Measurements from ENCODE around the gene ZBTB20. TPM values are rescaled to one million over a fixed set of nuclear protein-coding genes. Genes with fewer than 3 reads are reported as not detected.

Gene ZBTB20
- total RNA-seq, 3 donors from 2014 or later (not counting 1 experiment from before 2014, with no cell fraction given) = 52.7 to 58.3 (median 55.9) TPM

DNA sequence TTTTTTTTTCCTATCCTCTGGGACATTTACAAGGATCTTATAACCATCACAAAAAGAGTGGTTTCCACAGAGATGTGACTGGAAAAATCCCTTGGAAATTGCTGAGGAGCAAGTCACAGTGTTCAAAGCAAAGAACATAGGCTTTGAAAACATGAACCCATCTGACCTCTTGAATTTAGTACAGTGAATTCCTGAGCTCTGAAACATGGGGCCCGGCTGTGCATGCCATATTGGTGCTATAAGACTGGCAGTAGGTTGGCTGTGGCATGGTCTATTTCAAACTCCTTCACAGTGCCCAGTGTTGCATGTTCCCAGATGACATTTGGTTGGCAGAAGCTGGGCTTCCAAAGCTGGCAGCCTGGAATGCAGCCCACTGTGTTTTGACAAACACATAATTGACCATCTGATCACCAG lies 651.1 kb downstream of the ZBTB20 start:
- Histone ChIP-seq H3K27me3 (ENCODE audit: control insufficient read depth, insufficient read depth, low read length) (no peaks in the 10 kb centered on the region), H3K36me3 (ENCODE audit: control insufficient read depth, insufficient read depth, low read length) (no peaks in the 10 kb centered on the region), H3K4me3 (ENCODE audit: low read length) (no peak overlapping the region), H3K27ac (ENCODE audit: low read length) (no peak overlapping the region), H3K9me3 (ENCODE audit: control insufficient read depth, insufficient read depth, low read length) (no peaks in the 10 kb centered on the region), H3K4me1 (ENCODE audit: control insufficient read depth, insufficient read depth, low read length) (no peaks in the 10 kb centered on the region)
- peaks cover 16 to 22% of the 10 kb centered on the region in 2 donors for H3K4me1 Mint-ChIP-seq
- H3K4me3 Mint-ChIP-seq = no peak overlapping the region
- WGBS (ENCODE audit: insufficient coverage) = 83% methylated on average over 1 of the region's 1 CpG
- no peak for ATAC-seq
- no peaks in the 10 kb centered on the region for H3K27me3 Mint-ChIP-seq (ENCODE audit: low read depth in 2 of 2)
- H3K36me3 Mint-ChIP-seq = no peaks in the 10 kb centered on the region
- DNase-seq = no peak
- H3K27ac Mint-ChIP-seq = no peak overlapping the region
- TF ChIP-seq, protein P1, sequence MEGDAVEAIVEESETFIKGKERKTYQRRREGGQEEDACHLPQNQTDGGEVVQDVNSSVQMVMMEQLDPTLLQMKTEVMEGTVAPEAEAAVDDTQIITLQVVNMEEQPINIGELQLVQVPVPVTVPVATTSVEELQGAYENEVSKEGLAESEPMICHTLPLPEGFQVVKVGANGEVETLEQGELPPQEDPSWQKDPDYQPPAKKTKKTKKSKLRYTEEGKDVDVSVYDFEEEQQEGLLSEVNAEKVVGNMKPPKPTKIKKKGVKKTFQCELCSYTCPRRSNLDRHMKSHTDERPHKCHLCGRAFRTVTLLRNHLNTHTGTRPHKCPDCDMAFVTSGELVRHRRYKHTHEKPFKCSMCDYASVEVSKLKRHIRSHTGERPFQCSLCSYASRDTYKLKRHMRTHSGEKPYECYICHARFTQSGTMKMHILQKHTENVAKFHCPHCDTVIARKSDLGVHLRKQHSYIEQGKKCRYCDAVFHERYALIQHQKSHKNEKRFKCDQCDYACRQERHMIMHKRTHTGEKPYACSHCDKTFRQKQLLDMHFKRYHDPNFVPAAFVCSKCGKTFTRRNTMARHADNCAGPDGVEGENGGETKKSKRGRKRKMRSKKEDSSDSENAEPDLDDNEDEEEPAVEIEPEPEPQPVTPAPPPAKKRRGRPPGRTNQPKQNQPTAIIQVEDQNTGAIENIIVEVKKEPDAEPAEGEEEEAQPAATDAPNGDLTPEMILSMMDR (IDR thresholded peaks at IDR 0.05) = no peak
- intact Hi-C loops (cut with micrococcal nuclease) = no loop called here
- no peaks in the 10 kb centered on the region for H3K9me3 Mint-ChIP-seq

DNA sequence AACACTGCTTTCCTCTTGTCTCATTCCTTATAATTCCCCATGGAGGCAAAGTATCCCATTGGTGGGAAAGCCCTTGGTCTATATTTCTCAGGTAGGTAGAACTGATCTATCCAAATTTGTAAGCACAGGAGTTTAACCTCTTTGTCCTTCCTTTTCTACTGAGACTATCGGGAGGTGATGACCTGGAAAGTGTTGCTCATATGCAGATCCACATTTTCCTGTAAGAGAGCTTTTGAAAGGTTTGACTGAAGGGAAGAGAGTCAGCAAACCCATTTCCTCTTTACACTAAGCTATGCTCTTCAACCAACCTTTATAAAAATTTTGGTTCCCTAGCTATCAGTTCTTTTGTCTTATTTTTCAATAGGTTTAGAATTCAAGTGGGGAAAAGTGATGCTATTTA lies 652.6 kb downstream of the ZBTB20 start:
- intact Hi-C loops (cut with micrococcal nuclease) = no loop called here
- no CpG with 5 or more reads among the region's 1 CpG for WGBS (ENCODE audit: insufficient coverage)

DNA sequence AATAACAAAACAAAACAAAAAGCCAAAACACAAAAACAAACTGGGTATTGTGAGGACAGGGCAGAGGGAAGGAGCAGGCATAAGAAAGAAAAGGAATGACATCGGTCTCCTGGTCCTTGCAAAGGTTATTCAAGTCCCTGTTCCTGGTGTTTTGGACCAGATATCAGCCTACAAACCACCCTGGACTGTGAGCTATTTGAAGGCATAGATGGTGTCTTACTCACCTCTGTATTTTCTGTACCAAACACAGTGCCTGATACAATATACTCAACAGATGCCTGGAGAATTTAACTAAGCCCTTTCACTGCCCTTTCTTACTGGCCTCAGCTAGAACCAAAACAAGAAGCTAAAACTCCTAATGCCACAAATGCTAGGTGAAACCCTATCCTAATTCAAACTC lies 656.3 kb downstream of the ZBTB20 start:
- no peak overlapping the region for H3K4me3 ChIP-seq (ENCODE audit: low read length)
- ATAC-seq = no peak
- H3K9me3 Mint-ChIP-seq = no peaks in the 10 kb centered on the region

More for the DNA sequence above, 652.6 kb downstream of the ZBTB20 start:
- TF ChIP-seq, protein P1 (IDR thresholded peaks at IDR 0.05) = no peak
- no peaks in the 10 kb centered on the region for H3K36me3 ChIP-seq (ENCODE audit: control insufficient read depth, insufficient read depth, low read length)
- no peak overlapping the region for H3K27ac Mint-ChIP-seq
- no peaks in the 10 kb centered on the region for H3K9me3 Mint-ChIP-seq
- DNase-seq (no peak), ATAC-seq (no peak)
- no peak overlapping the region for H3K4me3 ChIP-seq (ENCODE audit: low read length)
- H3K4me1 Mint-ChIP-seq = peaks cover 7 to 13% of the 10 kb centered on the region in 2 donors
- H3K4me1 ChIP-seq (ENCODE audit: control insufficient read depth, insufficient read depth, low read length) = no peaks in the 10 kb centered on the region
- no peaks in the 10 kb centered on the region for H3K36me3 Mint-ChIP-seq
- no peaks in the 10 kb centered on the region for H3K9me3 ChIP-seq (ENCODE audit: control insufficient read depth, insufficient read depth, low read length)
- no peaks in the 10 kb centered on the region for H3K27me3 Mint-ChIP-seq (ENCODE audit: low read depth in 2 of 2)
- no peak overlapping the region for H3K4me3 Mint-ChIP-seq
- H3K27ac ChIP-seq (ENCODE audit: low read length) = no peak overlapping the region
- no peaks in the 10 kb centered on the region for H3K27me3 ChIP-seq (ENCODE audit: control insufficient read depth, insufficient read depth, low read length)

DNA sequence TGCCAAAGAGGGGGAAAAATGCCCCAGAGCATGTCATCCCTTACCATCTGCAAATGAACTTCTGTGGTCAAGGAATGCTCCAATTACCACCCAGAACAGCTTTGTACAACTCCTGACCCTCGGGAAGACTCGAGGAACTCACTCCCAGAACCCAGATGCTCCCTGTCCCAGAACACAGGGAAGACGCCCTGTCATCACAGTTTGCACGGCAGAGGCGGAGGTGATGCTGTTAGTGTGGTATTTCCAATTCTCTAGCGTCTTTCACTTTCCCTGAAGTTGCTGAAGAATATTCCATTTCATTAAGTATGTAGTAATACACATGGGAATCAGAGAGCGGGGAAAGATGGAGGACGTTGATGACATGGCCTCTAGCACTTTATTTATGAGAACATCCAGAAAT lies 659.6 kb downstream of the ZBTB20 start:
- no peaks in the 10 kb centered on the region for H3K27me3 ChIP-seq (ENCODE audit: control insufficient read depth, insufficient read depth, low read length)
- 85% methylated on average over 5 of the region's 8 CpGs for WGBS (ENCODE audit: insufficient coverage)
- no peak for DNase-seq
- H3K27ac Mint-ChIP-seq = no peak overlapping the region
- H3K27ac ChIP-seq (ENCODE audit: low read length) = no peak overlapping the region
- H3K9me3 Mint-ChIP-seq = no peaks in the 10 kb centered on the region
- ATAC-seq = no peak
- TF ChIP-seq, protein P1 (IDR thresholded peaks at IDR 0.05) = no peak
- H3K27me3 Mint-ChIP-seq (ENCODE audit: low read depth in 2 of 2) = no peaks in the 10 kb centered on the region
- intact Hi-C loops (cut with micrococcal nuclease) = no loop called here
- no peak overlapping the region for H3K4me3 Mint-ChIP-seq
- H3K4me3 ChIP-seq (ENCODE audit: low read length) = no peak overlapping the region
- H3K4me1 ChIP-seq (ENCODE audit: control insufficient read depth, insufficient read depth, low read length) = no peaks in the 10 kb centered on the region
- H3K9me3 ChIP-seq (ENCODE audit: control insufficient read depth, insufficient read depth, low read length) = no peaks in the 10 kb centered on the region
- no peaks in the 10 kb centered on the region for H3K36me3 ChIP-seq (ENCODE audit: control insufficient read depth, insufficient read depth, low read length)
- no peaks in the 10 kb centered on the region for H3K4me1 Mint-ChIP-seq
- no peaks in the 10 kb centered on the region for H3K36me3 Mint-ChIP-seq

More for the DNA sequence above, 656.3 kb downstream of the ZBTB20 start:
- no peak for DNase-seq
- H3K27me3 ChIP-seq (ENCODE audit: control insufficient read depth, insufficient read depth, low read length) = no peaks in the 10 kb centered on the region
- H3K36me3 ChIP-seq (ENCODE audit: control insufficient read depth, insufficient read depth, low read length) = no peaks in the 10 kb centered on the region
- no peaks in the 10 kb centered on the region for H3K4me1 ChIP-seq (ENCODE audit: control insufficient read depth, insufficient read depth, low read length)
- no peak overlapping the region for H3K4me3 Mint-ChIP-seq
- intact Hi-C loops (cut with micrococcal nuclease) = no loop called here
- TF ChIP-seq, protein P1 (IDR thresholded peaks at IDR 0.05) = no peak
- H3K36me3 Mint-ChIP-seq = no peaks in the 10 kb centered on the region
- 100% methylated on average over 1 of the region's 1 CpG for WGBS (ENCODE audit: insufficient coverage)
- H3K27ac ChIP-seq (ENCODE audit: low read length) = no peak overlapping the region
- no peaks in the 10 kb centered on the region for H3K9me3 ChIP-seq (ENCODE audit: control insufficient read depth, insufficient read depth, low read length)
- H3K27me3 Mint-ChIP-seq (ENCODE audit: low read depth in 2 of 2) = no peaks in the 10 kb centered on the region
- no peak overlapping the region for H3K27ac Mint-ChIP-seq
- H3K4me1 Mint-ChIP-seq = peaks cover 0 to 5% of the 10 kb centered on the region in 2 donors
